ENCODE measurements around the gene TMEM144.

TMEM144 gene

DNA sequence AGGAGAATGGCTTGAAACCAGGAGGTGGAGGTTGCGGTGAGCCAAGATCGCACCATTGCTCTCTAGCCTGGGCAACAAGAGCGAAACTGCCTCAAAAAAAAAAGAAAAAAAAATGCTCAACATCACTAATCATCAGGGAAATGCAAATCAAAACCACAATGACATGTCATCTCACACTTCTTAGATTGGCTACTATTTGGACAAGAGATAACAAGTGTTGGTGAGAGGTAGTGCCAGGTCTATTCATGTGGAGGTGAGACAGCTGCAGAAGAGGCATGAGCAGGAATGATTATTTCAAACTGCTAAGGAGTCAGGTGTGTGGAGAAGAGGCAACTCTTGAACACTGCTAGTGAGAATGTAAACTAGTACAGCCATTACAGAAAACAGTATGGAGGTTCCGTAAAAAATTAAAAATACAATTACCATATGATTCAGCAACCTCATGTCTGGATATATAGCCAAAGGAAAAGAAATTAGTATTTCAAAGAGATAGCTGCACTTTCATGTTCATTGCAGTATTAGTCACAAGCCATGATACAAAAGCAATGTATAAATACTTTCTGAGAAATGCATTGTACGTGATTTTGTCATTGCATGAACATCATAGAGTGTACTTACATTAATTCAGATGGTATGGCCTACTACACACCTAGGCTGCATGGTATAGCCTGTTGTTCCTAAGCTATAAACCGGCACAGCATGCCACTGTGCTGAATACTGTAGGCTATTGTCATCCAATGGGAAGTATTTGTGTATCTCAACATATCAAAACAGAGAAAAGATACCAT lies 75.3 kb downstream of the TMEM144 start:
- no peak overlapping the region for H3K27ac ChIP-seq

DNA sequence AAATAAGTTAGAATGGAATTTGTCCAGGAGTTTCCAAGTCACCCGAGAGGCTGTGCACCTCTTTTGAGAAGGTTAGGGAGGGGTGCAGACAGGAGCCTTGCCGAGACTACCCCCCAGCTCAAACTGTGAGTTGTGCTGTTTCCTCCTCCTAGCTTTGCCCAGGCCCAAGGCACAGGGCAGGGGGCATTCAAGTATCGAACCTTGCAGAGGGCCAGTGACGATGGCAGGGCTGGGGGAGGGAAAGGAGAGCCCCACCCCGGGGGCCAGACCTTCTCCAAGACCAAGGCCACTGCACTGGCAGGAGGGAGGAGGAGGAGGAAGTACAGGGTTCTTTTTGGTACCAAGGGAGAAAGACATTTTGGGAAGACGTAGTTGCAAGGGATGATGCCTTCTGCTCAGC lies 80.6 kb downstream of the TMEM144 start:
- Histone ChIP-seq H3K4me3 (no peak overlapping the region), H3K27ac (no peak overlapping the region)

More for the DNA sequence above, 75.3 kb downstream of the TMEM144 start:
- no peak overlapping the region for H3K4me3 ChIP-seq

DNA sequence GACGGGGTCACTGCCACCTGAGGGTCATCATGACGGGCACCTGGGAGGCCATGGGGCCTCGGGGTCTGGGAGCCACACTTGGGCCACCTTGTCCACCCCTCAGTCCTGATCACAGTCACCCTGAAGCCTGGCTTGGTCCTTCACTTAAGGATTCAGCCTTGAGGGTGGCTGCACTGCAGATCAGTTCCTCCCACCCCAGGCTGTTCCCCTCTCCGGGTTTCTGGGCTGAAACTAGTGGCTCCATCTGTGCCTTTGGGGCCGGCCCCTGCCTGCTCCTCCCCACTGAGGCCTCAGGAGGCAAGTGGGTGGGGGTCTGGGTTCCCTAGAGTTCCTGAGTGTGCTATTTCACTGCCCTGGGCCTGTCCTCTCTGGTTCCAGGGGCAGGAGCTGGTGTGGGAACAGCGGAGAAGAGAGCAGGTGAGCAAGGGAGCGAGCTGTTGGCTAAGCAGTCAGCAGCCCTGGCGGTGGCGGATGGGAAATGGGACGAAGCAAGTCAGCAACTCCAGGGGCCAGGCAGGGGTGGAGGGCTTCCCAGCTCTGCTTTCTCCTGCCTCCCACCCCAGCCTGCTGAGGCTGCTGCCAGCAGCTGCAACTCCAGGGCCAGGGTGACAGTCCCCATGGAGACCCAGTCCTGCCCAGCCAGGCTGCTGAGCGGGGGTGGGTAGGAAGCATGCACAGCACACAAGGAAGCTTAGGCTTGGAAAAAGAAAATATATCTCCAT lies 81.2 kb downstream of the TMEM144 start:
- no peak overlapping the region for H3K4me3 ChIP-seq
- no peak overlapping the region for H3K27ac ChIP-seq

DNA sequence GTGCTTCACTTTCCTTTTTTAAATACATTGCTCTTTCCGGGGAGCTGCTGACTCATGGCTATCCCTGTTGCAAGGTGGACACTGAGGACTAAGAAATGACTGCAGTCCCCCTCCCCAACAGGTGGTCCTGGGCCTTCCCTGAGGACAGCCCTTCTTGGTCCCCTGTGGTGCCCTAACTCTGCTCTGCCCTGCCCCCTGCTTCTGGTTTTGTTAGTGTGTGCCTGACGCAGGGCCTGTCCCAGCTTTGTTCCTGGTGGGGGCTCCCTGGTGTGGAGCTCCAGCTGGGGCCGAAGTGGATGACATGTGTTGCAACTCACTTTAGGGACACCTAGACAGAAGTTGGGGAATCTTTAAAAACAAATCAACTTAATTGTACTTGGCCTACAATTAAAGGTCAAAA lies 81.9 kb downstream of the TMEM144 start:
- Histone ChIP-seq H3K27ac (no peak overlapping the region), H3K4me3 (no peak overlapping the region)

DNA sequence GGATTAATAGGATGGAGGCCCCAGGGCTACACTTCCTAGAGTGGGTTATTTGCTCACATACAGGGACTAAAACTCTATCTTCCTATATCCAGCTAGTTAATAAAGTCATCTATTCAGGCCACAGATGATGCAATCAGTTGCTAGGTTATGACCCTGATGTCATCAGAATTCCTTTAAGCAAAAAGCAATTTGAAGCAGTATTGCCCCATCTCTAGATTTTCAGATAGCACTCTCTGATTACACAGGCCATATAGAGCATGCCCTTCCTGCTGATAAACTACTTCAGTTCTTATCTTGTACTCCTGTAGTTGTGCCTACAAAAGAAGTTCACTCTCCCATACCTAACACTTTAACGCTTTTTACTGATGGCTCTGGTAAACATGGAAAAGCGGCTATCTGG lies 84.8 kb downstream of the TMEM144 start:
- H3K27ac ChIP-seq, result no peak overlapping the region
- no peak overlapping the region for H3K4me3 ChIP-seq

DNA sequence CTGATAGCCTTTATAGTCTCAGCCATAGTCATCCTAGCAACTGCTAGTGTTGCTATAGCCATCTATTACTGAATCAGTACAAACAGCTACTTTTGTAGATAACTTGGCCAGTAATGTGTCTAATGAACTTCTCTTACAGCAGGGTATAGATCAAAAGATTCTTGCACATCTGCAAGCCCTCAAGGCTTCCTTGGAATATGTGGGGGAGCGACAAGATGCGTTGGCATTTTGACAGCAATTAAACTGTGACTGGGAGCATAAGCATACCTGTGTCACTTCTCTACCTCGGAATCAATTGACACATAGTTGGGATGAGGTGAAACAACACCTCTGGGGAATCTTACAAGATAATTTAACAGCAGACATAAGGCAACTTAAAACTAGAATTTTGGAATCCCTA lies 87.6 kb downstream of the TMEM144 start:
- Histone ChIP-seq H3K4me3 (no peak overlapping the region), H3K27ac (no peak overlapping the region)

DNA sequence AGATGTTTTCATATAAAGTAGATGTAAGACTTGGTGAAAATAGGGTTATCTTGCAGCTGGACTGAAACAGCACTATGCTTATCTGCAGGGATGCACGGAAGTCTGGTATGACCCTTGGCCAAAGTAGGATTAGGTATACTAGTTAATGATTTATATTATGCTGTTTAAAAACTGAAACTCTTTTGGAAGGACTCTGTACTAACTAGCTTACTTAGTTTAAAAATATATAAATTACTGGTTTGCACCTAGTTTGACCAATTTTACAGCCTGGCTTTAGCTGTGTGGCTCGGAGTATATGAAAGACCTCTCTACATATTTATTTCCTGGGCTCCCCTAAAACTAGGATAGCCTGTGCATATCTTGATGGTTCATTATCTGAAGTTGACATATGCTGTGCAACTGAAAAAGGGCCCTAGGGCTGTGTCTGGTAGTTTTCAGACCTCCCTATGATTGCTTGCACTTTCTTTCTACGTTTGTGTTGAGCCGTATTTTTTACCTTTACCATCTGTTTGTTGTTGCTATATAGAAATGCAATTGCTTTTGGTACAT lies 89.2 kb downstream of the TMEM144 start:
- Histone ChIP-seq H3K27ac (no peak overlapping the region), H3K4me3 (no peak overlapping the region)

DNA sequence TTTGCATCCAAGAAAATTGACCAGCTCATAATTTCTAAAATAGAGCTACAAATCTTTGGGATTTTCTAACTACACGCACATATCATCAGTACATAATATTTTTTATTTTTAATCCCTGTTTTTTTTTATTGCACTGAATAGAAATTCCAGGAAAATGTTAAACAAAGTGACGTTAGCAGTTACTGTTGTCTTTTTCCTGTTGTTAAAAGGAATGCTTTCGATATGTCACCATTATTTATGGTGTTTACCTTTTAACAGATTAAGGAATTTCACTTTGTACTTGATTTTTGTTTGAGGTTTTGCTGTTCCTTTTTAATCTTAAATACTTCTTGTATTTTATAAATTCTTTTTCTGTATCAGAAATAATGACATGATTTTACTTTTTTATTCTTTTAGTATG lies 89.7 kb downstream of the TMEM144 start:
- Histone ChIP-seq H3K27ac (no peak overlapping the region), H3K4me3 (no peak overlapping the region)

DNA sequence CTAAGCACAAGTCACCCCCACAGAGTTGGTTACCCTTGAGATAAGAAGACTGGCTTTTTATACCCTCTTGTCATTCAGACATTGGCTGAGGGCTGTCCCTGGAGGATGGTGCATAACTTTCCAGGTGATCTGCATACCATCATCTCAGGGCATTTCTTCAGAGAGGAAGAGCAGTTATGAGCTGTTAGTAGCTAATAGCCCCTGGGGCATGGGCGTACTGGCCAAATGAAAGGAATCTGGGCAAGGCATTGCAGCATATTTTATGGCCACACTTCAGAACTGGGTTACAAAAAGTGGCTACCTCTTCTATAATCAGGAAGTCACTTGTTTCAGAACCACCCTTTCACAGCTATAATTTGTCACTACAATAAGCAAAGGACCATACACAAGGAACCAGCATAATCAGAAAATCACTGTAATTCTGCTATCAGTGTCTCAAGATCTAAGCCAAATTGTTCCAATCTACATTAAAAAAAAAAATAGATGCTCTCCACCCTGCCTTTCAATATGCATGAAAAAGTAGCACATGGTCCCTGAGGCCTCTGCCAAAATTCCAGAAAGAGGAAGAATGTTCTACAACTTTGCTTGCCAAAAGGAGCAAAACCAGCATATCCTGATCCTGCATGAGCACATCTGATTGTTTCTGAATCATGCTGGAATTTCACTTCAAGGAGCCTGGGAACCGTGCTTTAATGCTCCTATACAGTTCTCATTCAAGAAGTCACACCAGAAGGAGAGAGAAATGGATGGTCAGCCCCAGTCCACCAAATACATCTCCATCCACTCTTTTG lies 92.0 kb downstream of the TMEM144 start:
- Histone ChIP-seq H3K27ac (no peak overlapping the region), H3K4me3 (no peak overlapping the region)

DNA sequence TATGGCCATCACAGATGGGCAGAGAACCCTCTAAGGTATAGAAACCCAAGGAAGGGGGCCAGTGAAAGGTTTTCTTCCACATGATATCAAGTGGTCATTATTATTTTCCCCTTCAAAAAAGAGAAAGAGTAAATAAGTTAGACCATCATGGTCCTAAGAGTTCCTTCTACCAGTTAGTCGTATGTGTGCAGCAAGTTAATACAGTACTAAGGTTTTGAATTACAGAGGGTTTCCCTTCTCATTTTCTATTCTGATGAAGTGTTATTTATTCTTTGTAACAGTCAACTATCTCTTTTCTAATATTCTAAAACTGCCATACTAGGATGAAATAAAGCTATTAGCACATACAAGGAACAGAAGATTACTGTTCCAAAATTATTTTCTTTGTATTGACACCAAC lies 94.4 kb downstream of the TMEM144 start:
- Histone ChIP-seq H3K27ac (no peak overlapping the region), H3K4me3 (no peak overlapping the region)

Data from skin epidermis (tissue), 12 donors.